DMS114 treated with DMSO at 0.1 percent for 48 hours (cell line): Measurements from ENCODE around the gene OR5M11.
"Not testable (repeated sequence)": the region's sequence is repeated elsewhere in the genome, so short reads cannot be mapped to it uniquely, and the experiment has no call there.

Experiments
- DNase-seq: peaks from one replicate; lab custom pipeline; 2025; ENCODE audit not compliant: unreplicated experiment; lab: John Stamatoyannopoulos, UW

OR5M11 gene

DNA sequence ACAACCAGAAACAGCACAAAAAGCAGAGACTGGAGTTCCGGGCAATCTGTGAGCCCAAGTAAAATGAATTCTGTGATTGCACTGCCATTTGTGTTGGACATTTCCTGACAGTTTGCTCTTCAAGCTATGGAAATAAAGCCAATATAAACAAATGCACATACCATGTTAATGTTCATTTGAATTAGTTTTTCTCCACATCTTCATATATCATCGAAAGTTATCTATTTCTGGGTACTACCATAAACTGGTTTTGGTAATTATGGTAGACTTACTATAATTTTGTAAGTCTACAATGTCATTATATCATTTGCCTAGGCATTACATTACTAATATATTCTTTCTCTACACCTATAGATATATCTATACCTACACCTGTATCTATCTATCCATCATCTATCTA, at the start of gene OR5M11:
OR5M11 (minus strand) TSS at position 101 of the 400 bp plus-strand sequence; CDS start at position 101, 0 bp downstream.
- no peak for DNase-seq

- not testable (repeated sequence) for DNase-seq
Observed at GRCh38 chr11:56592088-56592717, 49.1 kb upstream of the OR5M11 start.

DNA sequence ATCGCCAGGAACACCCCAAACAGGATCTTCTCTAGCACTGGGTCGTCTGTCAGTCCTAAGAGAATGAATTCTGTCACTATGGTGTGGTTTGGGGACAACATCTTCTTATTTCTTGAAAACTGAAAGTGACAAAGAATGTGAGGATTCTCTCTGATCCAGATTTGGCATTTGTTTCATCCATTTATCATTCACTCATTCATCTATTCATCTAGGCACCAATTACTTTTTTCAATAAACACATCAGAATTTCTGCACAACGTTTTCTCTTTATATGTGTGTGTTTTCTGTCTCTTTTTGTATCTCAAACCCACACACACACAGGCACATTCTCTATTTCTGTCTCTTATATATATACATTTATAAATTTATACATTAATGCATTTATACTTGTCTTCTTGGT, 34.6 kb upstream of the OR5M11 start, which contains the start of gene OR5M10:
OR5M10 (minus strand) TSS at position 101 of the 400 bp plus-strand sequence; CDS start at position 101, 0 bp downstream.
- no peak for DNase-seq

GRCh38 chr11:56558574-56558973, 15.5 kb upstream of the OR5M11 start:
- DNase-seq, result no peak

- not testable (repeated sequence) for DNase-seq
Observed at GRCh38 chr11:56554691-56555090, 11.6 kb upstream of the OR5M11 start.

DNA sequence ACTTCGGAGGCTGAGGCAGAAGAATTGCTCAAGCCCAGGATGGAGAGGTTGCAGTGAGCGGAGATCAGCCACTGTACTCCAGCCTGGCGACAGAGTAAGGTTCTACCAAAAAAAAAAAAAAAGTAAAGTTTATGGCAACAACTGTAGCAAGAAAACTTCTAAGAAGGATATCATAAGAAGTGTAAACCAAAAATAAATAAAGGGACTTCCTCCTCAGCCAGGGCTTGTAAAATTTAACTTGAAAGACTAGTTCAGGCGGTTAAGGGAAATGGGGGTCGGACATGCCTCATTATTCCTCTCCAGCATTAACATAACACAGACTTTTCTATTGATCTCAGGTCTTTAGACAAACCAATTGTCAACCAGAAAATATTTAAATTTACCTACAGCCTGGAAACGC, 2.5 kb upstream of the OR5M11 start:
- DNase-seq, result no peak

GRCh38 chr11:56543739-56544138, 682 bp upstream of the OR5M11 start:
- DNase-seq, result no peak

GRCh38 chr11:56533054-56533740, 9.9 kb downstream of the OR5M11 start:
- no peak for DNase-seq

GRCh38 chr11:56531856-56532255, 11.2 kb downstream of the OR5M11 start:
- DNase-seq, result no peak

DNA sequence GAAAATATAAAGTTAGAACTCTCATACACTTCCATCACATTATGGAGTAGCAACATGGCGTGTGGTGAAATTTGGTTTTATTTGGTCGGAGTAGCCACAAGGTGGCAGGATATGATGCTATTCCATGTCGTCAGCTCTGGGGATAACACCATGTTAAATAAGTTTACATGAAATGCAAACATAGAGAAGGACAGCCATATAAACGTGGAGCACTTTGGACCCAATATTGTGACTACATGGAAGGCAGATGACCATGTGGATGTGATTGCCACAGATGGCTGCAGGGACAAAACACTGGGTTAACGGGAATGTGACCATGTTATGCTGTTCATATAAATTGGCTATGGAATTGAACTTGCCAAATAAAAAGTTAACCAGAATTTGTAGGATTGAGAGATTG, 21.0 kb downstream of the OR5M11 start:
- peak; percentile 4 for DNase-seq

- DNase-seq, result no peak
Observed at GRCh38 chr11:56513280-56513679, 29.8 kb downstream of the OR5M11 start.

- DNase-seq, result no peak
Observed at GRCh38 chr11:56509439-56509838, 33.6 kb downstream of the OR5M11 start.

- no peak for DNase-seq
Observed at GRCh38 chr11:56497010-56497409, 46.0 kb downstream of the OR5M11 start.

GRCh38 chr11:56495117-56495516, 47.9 kb downstream of the OR5M11 start:
- DNase-seq, result no peak
